GM18505 (cell line): ENCODE measurements around the gene SGPP1.
"Not testable (repeated sequence)": the region's sequence is repeated elsewhere in the genome, so short reads cannot be mapped to it uniquely, and the experiment has no call there.

Source experiments
- ATAC-seq: cut with Tn5 transposase; IDR thresholded peaks from one replicate; pipeline ENCODE4 v1.9.1; 2021; ENCODE audit not compliant: unreplicated experiment
- POLR2A ChIP-seq: IDR thresholded peaks from 4 replicates; pipeline ENCODE4 v1.6.1; 2011; ENCODE audit warnings: borderline replicate concordance; ENCODE audit not compliant: insufficient read depth, insufficient read length; ENCODE audit errors: extremely low read depth

Gene SGPP1

DNA sequence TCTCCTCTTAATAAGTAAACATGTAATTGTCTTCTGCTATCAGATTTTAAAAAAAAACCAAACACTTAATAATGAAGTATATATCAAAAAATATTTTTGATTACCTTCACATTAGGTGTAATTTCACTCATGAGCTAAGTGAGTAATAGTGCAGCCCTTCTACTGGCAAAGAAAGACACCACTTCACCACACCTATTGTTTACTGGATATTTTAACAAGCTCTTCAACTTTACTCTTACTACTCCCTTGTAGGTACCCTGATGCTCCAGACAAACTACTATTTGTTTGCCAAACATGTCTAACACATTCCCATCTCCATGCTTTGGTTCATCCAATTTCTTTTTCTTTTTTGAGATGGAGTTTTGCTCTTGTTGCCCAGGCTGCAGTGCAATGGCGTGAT lies 49.3 kb downstream of the SGPP1 start:
- no peak for TF ChIP-seq POLR2A
- ATAC-seq = no peak

DNA sequence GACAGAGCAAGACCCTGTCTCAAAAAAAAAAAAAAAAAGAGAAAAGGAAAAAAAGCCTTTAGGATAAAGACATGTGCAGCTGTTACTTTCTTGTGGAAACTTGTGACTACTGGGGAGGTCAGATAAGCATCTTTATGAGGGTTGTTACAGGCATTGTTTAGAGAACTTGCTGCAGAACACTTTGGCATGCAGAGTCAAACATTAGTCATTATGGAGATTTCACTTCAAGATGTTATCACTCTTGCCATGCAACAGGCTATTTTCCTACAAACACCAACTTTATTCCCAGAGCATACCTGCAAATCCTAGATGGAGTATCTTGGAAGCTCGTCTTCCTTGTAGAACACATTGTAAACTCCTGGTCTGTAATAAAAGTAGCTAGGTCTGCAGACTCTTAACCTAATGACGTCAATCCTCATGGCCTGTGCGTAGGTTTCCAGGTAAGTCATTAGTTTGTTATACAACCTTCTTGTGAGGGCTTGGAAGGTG lies 49.9 kb downstream of the SGPP1 start:
- TF ChIP-seq POLR2A = no peak
- no peak for ATAC-seq

DNA sequence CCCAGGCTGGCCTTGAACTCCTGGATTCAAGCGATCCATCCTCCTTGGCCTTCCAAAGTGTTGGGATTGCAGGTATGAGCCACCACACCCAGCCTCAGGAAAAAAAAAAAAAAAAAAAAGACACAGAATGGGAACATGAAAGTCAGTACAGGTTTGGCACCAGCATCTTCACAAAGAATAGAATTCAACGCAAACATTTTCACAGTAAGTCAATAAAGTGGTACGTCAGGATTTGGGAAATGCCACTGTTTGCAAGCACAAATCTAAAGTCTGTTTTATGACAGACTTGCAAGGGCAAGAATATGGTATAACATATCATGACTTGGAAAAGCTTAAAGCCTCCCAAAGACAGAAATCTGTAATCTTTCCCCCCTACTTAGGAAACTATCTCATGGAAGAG lies 51.2 kb downstream of the SGPP1 start:
- ATAC-seq = no peak
- no peak for TF ChIP-seq POLR2A

DNA sequence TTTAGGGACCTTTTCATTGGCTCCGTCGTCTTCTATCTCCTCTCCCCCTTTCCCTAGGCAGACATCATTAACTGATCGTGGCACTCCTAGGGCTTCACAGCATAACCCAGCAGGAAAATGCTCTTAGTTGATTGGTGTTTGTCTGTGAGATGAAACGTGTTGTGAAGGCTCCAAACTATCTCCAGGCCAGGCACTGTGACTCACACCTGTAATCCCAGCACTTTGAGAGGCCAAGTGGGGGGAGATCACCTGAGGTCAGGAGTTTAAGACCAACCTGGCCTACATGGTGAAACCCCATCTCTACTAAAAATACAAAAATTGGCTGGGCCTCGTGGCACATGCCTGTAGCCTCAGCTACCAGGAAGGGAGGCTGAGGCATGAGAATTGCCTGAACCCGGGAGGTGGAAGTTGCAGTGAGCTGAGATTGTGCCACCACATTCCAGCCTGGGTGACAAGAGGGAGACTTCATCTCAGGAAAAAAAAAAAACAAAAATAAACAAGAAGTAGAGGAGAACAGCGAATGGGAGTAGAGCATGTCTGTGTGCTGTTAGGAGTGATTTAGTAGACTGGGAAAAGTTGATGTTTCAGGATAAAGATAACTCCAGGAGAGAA lies 53.9 kb downstream of the SGPP1 start:
- no peak for ATAC-seq
- TF ChIP-seq POLR2A = no peak

DNA sequence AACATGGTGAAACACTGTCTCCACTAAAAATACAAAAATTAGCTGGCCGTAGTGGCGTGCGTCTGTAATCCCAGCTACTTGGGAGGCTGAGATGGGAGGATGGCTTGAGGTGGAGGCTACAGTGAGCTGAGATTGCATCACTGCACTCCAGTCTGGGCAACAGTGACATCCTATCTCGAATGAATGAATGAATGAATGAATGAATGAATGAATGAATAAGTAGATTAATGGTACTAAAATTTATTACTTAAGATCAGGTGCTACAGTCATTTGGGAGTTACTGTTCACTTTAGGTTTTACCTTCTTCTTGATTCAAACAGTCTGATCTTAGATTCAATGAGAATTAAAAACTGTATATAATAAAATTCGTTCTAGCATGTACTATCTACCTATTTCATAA lies 54.6 kb downstream of the SGPP1 start:
- no peak for ATAC-seq
- TF ChIP-seq POLR2A = no peak

DNA sequence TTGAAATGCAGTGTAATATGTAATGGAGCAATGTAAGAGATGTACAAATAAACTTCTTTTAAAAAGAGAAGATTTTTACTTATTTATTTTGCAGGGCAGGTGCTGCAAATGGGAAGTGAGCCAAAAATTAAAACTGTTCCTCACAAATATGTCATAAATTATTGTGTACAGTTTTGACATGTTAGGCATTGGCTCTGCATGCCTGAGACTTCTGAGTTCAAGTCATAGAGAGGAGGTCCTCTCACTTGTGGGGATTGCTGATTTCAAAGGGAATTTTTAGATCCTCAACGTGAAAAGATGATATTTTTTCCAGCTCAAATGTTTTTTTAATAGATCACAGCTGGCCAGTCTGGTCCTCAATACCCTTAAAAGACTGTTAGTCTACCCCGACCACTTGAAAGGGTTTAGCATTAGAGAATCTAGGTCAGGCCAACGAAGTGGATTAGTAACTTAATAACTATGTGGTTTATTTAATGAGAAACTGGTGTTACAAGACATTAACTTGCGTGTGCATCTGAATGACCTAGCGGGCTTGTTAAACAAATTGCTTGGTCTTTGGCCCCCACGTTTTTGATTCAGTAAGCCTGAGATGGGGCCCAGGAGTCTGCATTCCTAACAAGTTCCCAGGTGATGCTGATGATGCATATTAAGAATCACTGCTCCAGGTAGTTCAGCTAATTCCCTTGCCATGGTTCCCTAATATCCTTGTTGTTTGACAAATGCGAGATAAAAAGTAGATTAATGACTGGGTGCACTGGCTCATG lies 55.3 kb downstream of the SGPP1 start:
- ATAC-seq = no peak
- TF ChIP-seq POLR2A = no peak

DNA sequence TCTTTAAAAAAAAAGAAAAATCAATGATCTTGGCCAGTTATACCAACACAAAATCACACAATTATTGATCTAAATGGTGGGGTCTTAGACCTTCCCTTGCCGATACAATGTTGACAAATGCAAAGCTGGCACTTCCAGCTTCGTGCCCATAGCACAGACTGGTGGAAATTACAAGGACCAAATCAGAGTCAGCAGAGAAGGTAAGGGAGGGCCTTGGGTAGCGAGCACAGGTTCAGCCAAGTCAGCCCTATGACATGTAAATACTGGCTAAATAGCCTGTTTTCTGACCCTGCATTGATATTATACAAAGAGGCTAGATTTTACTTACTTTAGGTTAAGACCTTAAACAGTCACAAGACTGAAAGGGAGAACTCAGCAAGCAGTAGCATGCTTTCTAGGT lies 55.9 kb downstream of the SGPP1 start:
- no peak for ATAC-seq
- TF ChIP-seq POLR2A = no peak

DNA sequence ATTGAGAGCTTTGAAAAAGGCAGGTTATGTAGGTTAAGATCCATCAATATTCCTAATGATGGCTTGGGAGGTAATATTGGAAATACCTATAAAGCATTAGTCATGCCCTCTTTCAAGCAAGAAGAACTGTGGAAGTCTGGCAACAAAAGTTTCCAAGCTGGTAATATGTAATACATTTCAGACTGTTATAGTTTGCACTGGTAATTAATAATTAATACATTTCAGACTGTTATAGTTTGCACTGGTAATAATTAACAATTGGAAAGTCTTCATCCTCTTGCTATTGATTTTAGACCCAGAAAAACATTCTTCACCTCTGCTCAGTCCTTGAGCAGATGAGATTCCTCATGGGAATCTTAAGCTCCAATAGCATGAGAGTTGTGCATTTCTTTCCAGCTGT lies 57.2 kb downstream of the SGPP1 start:
- no peak for ATAC-seq
- no peak for TF ChIP-seq POLR2A

DNA sequence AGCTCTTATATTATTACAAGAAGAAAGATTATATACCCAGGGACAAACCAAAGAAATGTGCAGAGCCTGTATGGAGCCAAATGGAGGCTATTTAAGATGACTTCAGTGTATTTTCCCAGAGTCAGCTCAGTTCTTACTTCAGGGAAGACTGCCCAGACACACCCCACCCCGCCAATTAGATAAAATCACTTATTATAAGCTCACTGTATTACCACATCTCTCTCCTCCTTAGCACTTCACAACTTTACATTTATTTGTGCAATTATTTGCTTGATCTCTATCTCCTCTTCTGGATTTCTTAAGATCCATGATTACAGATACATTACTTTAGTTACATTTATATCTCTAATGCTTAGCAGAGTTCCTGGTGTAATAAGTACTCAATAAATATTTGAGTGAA lies 61.5 kb downstream of the SGPP1 start:
- TF ChIP-seq POLR2A = no peak
- no peak for ATAC-seq

DNA sequence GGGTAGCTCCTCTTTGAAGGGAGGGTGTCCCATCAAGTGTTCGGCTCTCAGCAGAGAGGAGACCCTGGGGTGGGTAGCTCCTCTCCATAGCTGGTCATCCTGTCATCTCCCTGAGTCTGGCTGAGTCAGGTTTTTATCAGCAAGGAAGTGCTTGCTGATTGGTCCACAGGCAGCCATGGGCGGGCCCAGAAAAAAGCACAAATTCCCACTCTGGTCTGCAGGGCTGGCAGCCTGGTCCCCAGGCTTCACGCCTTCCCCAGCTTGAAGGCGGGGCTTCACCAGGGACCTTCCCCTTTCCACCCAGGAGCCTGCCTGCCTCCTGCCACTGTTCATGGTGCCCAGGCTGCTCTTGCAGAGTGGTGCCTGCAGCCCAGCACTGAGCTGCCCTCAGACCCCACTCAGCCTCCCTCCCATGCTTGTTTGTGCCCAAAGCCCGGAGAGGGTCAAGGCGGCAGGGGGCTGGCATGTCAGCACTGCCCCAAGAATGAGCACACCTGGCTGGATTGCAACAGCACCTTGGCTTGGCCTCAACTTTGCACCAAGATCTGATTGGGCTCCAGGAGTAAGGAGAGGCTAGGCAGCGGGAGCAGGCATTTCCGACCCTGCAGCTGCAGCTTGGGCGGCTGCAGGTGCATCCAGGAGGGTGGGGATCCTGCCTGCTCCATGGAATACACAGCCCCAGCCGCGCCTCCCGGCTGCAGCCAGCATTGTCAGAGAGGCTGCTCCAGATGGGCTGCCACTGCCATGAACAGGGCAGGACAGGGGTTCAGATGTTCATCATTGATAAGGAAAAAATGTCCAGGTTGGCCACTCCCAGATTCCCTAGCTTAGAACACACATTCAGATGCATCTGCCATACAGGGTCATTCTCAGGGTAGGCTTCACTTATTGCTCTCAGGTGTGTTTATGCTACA lies 64.2 kb downstream of the SGPP1 start:
- TF ChIP-seq POLR2A = no peak
- no peak for ATAC-seq

DNA sequence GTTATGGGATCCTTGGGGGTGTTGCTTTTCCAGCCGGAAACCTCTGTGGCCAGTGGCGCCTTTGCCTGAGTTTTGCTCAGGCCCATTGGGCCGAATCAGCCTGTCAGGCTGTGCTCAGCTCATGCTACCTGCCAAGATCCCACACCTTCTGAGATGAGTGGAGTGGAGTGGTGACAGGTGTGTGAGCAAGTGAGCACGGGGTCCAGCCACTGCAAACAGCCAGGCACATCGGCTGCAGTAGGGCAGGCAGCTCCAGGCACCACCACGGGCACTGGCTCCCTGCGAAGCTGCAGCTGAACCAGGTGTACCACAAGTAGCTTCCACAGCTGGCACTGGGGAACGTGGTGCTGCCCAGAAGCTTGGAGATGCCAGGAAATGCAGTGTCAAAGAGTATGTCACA lies 65.1 kb downstream of the SGPP1 start:
- TF ChIP-seq POLR2A = no peak
- no peak for ATAC-seq

DNA sequence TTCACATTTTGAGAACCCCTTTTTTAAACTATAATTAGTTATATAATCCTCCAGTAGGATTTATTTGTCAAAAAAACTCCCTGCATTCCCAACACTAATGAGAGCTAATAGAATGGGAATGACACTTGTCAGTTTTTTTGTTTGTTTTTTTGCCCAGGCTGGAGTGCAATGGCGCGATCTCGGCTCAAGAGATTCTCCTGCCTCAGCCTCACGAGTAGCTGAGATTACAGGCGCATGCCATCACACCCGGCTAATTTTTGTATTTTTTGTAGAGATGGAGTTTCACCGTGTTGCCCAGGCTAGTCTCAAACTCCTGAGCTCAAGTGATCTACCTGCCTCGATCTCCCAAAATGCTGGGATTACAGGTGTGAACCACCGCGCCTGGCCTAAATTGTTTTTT lies 66.0 kb downstream of the SGPP1 start:
- ATAC-seq = not testable (repeated sequence)

DNA sequence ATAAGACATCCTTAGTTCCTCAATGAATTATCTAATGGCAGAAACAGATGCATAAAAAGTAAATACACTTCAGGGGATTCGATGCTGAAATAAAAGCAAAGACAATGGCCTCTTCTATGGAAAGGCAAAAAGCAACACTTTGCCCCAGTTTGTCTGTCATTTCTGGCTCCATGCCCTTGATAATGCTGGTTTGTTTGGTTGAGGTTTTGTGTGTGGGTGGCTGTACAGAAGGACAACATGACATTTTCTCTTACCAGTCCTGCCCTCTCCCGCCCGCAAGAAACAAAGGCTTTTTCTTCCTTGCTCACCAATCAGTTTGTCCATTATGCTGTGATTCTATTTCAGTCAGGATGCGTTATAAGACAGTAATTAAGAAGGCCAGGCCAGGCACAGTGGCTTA lies 68.1 kb downstream of the SGPP1 start:
- no peak for TF ChIP-seq POLR2A
- no peak for ATAC-seq
